ENCODE data around the gene NF2.

Gene NF2

DNA sequence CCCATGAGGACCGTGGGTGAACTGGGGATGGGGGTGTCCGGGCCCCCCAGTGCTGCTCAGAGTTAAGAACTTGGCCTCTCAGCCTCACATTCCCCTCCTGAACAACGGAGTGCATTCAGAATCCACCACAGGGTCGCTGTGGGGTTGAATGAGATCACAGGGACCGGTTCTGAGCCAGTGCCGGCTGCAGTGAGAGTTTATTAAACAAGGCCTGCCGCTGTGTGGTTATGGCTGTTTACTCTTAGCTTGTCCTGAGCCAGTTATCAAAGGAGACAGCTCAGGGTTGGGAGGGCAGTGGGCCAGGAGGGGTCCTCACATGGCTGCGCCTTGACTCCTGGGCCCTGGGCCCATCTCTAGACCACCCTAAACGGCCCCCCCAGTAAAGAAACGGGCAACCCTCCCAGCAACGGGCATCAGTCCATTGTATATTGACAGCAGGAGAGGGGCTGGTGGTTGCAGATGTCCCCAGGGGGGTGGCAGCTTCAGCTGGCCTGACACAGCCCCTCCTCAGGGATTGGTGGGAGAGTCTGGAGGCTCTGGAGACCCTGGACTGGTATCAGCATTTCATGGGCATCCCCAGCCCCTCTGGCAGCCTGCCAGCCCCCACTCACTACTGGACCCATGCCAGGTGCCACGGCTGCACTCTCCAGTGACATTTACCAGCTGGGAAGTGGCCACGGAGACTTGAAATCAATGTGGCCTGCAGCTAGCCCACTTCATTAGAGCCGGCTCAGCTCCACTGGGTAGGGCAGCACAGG lies 101.3 kb downstream of the NF2 start:
- no peak for DNase-seq

DNA sequence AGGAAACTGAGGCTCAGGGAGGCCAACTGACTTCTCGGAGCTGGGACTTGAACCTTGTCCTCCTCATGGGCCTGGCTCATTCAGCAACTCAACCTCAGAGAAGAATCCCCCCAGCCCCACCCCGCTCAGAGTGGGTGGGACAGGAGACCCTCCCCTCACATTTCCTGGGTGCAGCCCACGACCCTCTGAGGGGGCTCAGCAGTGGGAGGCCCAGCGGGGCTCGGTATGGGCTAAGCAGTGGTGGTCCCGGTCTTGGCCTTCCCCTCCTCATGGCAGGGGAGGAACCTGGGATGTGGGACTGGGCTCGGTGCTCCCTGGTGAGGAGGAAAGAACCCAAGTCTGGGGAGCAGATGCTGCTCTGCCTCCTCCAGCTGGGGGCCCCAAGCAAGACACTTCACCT lies 102.2 kb downstream of the NF2 start:
- DNase-seq: no peak

DNA sequence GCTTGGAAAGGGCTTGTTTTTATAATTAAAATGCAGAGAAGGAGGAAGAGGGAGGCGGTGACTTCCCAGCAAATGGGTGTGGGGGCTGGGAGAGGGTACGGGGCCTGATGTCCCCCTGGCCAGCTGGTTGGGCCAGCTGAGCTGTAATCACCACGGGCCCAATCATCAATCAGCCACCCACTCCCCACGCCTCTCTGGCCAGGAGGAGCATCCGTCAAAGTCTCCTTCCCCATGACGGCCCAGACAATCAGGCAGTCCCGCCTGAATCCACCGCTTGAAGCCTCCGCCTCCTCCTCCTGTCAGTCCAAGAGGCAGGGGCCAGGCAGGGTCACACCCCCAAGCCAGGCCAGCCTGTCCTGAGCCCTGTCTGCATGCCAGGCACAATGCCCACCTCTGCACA lies 103.1 kb downstream of the NF2 start:
- no peak for DNase-seq

DNA sequence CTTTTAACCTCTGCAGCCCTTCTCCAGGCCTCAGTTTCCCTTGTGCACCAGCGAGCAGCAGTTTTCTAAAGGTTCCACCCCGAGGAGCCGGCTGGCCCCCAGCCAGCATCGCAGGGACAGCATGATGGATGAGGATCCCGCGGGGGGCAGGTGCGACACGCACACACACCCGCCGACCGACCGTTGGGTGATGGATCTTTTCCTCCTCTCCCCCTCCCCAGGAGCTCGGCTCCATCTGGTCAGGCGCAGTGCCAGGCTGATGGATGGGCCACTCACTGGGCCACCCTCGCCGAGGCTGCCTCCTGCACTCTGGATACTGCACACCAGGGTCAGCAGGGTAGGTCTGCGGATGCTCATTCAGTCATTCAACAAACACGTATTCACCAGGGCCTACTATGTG lies 103.6 kb downstream of the NF2 start:
- no peak for DNase-seq

DNA sequence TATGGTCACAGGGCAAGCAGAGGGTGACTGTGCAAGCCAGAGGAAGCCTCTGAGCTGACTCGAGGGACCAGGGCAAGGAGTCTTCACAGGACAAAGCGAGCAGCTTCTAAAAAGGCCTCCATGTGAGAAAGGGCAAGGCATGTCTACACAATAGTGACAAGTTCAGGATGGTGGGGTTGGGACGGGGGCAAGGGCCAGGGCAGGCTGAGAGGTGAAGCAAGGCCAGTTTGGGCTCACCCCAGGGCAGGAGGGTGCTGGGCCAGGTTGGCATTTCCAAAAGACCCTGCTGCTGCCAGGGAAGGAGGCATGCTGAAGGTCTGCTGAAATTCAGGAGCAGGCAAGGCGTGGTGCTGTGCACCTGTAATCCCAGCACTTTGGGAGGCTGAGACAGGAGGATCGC lies 104.0 kb downstream of the NF2 start:
- no peak for DNase-seq

DNA sequence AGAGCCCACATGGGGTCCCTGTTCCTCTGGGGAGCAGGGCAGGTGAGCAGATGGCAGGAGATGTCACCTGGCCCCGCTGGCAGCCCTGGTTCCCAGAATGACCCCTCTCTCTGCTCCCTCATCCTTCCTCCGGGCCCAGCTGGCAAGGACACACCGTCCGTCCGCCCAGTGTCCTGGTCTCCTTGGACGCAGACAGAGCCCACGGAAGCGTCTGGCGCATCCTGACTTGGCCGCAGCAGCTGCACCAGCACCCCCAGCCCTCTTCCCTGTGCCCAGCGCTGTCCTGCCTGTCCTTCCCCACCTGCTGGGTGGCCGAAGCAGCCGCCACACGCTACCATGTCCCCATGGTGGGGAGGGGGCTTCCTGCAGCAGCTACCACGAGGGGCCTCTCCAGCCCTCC lies 106.8 kb downstream of the NF2 start:
- no peak for DNase-seq

GRCh38 chr22:29710922-29711593 lies 107.6 kb downstream of the NF2 start:
- DNase-seq: no peak

GRCh38 chr22:29712119-29712518 lies 108.7 kb downstream of the NF2 start:
- no peak for DNase-seq

GRCh38 chr22:29713156-29713727 lies 109.8 kb downstream of the NF2 start:
- no peak for DNase-seq

DNA sequence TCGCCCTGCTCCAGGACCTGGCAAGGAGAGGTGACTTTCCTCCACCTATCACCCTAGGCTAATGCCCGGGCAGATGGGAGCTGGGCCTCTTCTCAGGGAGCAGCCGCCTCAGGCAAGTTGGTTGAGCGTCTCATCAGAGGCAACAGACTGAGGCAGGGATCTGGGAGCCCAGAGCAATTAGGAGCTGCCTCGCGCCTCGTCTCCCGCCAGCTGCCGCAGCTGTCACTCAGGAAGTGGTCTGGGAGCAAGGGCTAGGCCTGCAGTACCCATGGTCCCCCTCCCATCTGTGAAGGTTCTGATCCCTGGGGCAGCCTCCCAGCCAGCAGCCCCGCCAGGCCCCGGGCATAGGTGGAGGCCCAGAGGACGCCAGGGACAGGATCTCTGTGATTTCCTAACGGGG lies 111.8 kb downstream of the NF2 start:
- no peak for DNase-seq

DNA sequence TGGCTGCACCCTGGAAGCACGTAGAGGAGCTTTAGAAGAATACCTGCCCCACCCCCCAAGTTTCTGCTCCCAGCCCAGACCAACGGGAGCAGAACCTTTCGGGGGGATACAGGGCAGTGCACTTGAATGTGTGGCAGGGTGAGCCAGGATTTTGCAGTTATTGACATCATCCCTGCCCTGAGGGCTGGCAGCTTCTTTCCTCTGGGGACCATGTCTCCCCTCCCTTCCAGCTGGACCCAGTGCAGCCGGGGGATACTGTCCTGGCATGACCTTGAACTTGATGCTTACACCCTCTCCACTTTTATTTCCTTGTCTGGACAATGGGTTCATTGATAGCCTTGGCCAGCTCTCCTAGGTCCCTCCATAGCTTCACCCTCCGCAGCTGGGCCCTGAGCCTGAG lies 112.3 kb downstream of the NF2 start:
- DNase-seq: no peak

GRCh38 chr22:29716814-29717545 lies 113.5 kb downstream of the NF2 start:
- no peak for DNase-seq

DNA sequence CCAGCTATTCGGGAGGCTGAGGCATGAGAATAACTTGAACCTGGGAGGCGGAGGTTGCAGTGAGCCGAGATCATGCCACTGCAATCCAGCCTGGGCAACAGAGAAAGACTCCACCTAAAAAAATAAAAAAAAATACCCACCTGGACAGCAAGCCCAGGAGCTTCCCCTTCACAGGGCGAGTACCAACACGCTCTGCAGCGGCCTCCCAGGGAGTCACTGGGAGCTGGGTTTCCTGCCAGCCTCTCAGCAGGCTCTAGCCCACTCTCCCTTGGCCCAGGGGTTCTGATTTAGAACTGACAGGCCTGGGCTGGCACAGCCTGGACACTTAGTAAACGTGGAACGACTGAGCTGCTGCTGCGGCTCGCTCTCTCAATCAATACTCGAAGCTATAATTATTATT lies 114.4 kb downstream of the NF2 start:
- DNase-seq: no peak

DNA sequence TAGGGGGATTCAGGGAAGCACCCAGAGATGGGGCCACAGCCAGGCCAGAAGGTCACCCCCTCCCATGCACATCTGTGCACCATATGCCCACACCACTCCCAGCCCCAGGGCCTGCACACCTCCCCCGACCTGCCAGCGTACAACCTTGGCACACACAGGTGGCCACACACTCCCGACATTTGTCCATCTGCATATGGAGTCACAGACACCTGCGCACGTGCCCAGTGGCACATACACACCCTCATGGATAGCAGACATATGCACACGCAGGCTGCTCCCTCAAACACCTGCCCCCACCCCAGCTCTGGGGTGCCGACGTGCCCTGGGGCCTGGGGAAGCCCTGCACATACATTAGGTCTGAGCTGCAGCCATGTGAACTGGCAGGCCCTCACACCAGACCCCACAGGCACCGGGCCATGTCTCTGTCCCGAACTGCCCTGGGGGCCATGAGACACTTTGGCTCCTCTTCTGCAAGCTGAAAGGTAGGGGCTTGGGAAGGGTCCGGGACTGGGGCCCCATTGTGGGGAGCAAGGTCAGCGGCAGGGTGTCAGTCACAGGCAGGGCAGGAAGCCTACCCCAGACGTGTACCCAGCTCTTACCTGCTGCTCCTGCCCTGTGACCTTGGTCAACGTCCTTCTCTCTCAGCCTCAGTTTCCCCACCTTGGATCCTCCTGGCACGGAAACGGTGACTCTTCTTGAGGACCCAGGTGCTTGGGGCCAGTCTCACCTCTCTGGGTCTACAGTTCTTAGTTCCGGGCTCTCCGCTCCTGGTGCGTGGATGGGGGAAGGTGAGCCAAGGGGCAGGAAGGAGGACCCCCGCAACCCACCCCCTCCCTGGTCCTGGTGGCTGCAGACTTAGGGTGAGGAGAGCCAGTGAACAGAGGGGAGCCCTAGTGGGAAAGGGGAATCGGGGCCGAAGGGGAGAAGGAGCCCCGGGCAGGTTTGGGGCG lies 115.8 kb downstream of the NF2 start:
- no peak for DNase-seq

DNA sequence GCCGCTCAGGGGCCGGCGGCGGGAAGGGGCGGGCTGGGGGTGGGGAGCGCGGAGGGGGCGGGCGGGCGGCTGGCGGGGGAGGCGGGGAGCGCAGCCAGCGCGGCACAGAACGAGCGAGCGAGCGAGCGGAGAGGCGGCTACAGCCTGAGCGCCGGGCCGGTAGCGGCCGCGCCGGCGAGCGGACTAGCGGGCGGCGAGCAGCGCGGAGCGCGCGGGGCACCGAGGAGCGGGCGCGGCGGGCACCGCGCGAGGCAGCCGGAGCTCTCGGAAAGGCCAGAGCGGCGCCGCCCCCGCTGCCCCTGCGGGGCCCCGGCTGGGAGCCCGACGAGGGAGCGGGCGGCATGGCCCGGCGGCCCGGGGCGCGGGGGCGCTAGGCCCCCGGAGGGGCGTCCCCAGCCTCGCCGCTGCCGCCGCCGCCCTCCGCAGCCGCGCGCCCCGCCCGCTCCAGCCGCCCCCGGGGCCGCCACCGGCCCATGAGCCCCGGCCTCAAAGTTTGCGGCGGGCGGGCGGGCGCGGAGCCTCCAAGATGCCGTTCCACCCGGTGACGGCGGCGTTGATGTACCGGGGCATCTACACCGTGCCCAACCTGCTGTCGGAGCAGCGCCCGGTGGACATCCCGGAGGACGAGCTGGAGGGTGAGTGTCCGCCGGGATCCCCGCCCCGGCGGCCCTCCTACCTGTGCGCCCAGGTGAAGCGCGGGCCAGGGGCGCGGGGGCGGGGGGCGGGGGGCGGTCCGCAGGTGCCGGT lies 116.6 kb downstream of the NF2 start, which contains the start of gene CABP7:
Gene CABP7, plus strand, starts transcription at position 105 of the 747 bp plus-strand sequence. Its CDS starts 422 bp downstream, at position 527.
- no peak for DNase-seq

GRCh38 chr22:29720811-29721323 lies 117.4 kb downstream of the NF2 start:
- no peak for DNase-seq

DNA sequence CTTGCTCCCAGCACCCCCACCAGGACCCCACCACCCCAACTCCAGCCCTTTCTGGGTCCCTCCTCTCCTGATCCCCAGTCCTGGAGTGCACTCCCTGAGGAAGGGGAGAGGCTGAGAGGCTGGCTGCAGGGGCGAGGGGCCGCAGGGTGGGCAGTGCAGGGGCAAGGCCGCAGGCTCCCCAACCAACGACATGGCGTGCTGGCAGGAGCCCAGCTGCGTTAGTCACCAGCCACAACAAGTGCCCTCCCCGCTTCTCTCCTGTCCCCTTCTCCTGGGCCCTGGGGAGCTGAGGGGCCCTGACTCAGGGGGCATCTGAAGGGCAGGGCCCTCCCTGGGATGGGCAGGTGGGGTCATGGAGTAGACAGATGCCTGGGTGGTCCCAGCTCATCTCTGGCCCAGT lies 118.7 kb downstream of the NF2 start:
- DNase-seq: no peak

DNA sequence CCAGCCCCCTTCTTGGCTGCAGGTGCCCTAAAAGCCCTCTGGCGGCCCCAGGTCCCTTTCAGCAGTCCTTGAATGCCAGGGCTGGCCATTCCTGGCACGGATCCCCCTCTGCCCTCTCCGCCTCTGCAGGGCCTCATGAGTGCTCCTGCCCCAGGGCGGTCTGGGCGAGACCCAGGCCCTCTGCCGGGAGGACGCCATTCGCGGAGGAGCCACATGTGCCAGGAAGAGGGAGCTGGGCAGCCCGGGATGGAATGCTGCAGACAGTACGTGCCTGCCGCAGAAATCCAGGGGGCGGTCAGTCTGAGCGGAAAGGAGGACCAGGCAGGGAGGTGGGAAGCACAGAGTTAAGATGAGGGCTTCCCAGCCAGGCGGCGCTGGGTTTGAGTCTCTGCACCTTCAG lies 119.2 kb downstream of the NF2 start:
- DNase-seq: no peak

GRCh38 chr22:29723766-29724165 lies 120.3 kb downstream of the NF2 start:
- no peak for DNase-seq

GRCh38 chr22:29724843-29725242 lies 121.4 kb downstream of the NF2 start:
- DNase-seq: no peak

DNA sequence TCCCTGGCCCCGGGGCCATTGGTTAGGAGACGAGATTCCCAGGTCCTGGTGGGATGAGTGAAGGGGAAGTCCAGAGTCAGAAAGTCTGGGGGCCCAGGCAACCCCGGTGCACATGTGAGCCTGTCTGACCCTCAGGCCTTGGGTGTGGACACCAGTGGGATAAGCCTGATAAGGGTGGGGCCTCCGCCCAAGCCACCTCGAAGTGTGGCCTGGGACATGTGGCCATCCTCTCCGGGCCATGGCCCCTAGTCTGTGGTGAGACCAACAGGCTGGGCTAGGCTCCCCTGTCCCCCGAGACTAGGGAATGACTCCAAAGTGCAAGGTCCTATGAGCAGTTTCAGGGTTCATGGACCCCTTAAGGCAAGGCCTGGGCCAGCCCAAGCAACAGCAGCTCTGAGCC lies 122.7 kb downstream of the NF2 start:
- no peak for DNase-seq
